Stimulated activated CD8-positive, alpha-beta memory T cell treated with anti-CD3 and anti-CD28 coated beads, Interleukin-12 subunit alpha, Interleukin-12 subunit beta, amount 100 ng/mL, for 4 hours (primary cell): ENCODE data around the gene SIRT7.

Source experiments
- DNase-seq: peaks from one replicate; pipeline ENCODE4 v3.0.0-alpha.2; 2020; ENCODE audit warnings: low read depth

SIRT7 gene

DNA sequence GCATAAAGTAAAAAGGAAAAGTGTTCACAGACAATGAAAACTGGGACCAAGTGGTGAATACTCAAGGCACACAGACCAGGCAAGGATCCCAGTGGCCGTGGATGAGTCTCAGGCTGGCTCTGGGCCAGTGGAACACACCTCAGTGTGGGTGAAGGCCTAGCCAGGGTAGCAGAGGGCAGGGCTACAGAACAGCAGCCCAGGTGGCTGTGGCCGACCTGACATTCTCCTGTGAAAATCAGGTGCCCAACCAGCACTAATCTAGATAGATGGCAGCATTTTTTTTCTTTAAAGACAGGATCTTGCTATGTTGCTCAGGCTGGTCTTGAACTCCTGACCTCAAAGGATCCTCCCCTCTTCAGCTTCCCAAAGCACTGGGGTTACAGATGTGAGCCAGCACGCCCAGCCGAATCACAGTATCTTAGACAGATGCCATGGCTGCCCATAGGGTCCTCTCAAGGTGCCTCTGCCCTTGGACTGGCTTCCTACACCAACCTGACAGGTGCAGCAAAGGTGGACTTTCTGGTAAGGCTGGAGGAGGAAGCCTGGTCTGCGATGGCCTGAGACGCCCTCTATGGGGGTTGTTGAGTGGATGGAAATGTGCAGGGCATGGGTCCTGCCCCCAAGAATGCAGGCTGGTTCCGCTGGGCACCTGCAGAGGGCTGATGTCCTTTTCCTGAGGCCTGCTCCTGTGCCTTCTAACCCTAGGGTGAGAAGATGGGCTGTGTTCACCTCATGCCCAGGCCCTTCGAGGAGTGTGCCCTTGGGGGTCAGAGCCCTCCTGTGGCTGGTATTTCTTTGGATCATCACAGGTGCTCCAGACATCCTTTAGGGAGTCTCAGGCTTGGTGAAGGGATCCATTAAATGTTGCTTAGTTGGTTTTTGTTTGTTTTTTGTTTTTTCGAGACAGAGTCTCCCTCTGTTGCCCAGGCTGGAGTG lies 53.9 kb downstream of the SIRT7 start:
- DNase-seq, result no peak

DNA sequence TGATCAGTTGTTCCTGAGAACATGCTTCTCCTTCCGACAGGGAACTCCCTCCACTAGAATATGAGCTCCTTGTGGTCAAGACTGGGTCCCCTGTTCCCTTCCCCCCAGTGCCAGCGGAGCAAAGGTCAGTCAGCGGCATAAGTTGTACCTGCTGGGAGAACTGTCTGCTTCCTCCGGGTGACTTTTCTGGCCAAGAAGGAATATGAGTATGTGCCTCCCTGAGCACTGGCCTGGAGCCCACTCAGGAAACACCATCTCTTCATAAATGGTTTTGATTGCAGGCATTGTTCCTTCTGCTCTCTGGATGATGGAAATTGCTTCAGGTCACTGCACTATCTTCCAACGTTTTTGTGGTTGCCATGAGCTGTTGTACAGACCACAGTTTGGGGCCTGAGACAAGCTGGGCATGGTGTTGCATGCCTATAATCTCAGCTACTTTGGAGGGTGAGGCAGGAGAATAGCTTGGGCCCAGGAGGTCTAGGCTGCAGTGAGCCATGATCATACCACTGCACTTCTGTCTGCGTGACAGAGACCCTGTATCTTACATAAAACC lies 54.8 kb downstream of the SIRT7 start:
- DNase-seq, result no peak
